ENCODE results near the gene POLD3. TPM values are rescaled to one million over a fixed set of nuclear protein-coding genes. Genes with fewer than 3 reads are reported as not detected.

The POLD3 gene
- total RNA-seq, 2 donors from 2014 or later: 46.0 to 54.3 TPM

DNA sequence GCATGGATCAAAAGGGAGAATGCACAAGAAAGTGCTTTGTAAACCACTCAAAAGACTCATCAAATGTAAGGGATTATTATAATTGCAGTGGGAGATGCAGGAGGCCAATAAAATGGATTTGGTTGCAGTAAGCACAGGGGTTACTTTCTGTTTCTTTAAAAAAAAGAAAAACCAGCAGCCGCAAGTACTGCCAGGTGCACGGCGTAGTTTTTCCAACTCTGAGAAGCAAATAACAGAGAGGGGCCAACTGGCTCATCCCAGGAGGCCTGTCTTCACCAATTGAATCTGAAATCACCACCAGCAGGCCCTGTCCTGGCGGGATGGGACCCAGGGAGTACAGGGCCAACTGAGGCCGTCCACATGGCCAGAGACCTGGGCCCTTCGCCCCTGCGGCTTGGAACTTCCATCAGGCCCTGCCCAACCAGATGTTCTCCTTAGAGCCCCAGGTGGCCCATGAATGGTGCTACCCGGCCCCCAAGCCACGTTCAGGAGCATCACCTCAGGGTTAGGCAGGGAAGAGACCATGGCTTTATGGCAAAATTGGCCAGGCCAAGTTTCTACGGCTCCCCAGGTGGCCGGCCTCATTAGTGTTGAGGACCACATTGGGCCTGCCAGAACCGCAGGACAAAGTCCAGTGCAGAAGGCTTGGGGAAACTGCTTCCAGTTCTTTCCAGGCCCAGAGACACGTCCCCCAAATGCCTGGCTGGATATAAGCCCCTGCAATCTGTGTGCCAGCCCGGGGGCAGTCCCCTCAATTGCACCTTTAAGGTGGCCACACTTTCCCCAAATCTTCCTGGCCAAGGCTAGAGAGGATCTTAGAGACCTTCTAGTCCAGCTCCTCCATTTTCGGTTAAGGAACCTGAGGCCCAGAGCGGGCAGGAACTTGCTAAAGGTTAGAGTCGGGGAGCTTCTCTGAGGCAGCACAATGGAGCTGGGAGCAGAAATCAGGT, 77.1 kb downstream of the POLD3 start:
- Mint-ChIP-seq H3K4me3 (no peak overlapping the region), H3K27me3 (no peaks in the 10 kb centered on the region), H3K4me1 (no peaks in the 10 kb centered on the region), H3K9me3 (no peaks in the 10 kb centered on the region), H3K36me3 (ENCODE audit: low read depth) (no peaks in the 10 kb centered on the region), H3K27ac (no peak overlapping the region)
- no peak for ATAC-seq (replicated peaks)

GRCh38 chr11:74670171-74670570, 77.8 kb downstream of the POLD3 start:
- ATAC-seq (replicated peaks): no peak
- H3K9me3 Mint-ChIP-seq: no peaks in the 10 kb centered on the region
- no peak overlapping the region for H3K27ac Mint-ChIP-seq
- H3K4me3 Mint-ChIP-seq: no peak overlapping the region
- no peaks in the 10 kb centered on the region for H3K27me3 Mint-ChIP-seq
- no peaks in the 10 kb centered on the region for H3K4me1 Mint-ChIP-seq
- H3K36me3 Mint-ChIP-seq (ENCODE audit: low read depth): no peaks in the 10 kb centered on the region

- no peak for ATAC-seq (replicated peaks)
- Mint-ChIP-seq H3K36me3 (ENCODE audit: low read depth) (no peaks in the 10 kb centered on the region), H3K9me3 (no peaks in the 10 kb centered on the region), H3K4me3 (no peak overlapping the region), H3K4me1 (no peaks in the 10 kb centered on the region), H3K27me3 (no peaks in the 10 kb centered on the region), H3K27ac (no peak overlapping the region)
These were observed 79.3 kb downstream of the POLD3 start for GRCh38 chr11:74671520-74672196.

GRCh38 chr11:74672332-74672955, 80.1 kb downstream of the POLD3 start:
- no peaks in the 10 kb centered on the region for H3K27me3 Mint-ChIP-seq
- H3K4me3 Mint-ChIP-seq: no peak overlapping the region
- H3K4me1 Mint-ChIP-seq: no peaks in the 10 kb centered on the region
- no peaks in the 10 kb centered on the region for H3K9me3 Mint-ChIP-seq
- no peak for ATAC-seq (replicated peaks)
- H3K36me3 Mint-ChIP-seq (ENCODE audit: low read depth): no peaks in the 10 kb centered on the region
- no peak overlapping the region for H3K27ac Mint-ChIP-seq

GRCh38 chr11:74672956-74673692, 80.7 kb downstream of the POLD3 start:
- ATAC-seq (replicated peaks): no peak
- H3K36me3 Mint-ChIP-seq (ENCODE audit: low read depth): no peaks in the 10 kb centered on the region
- no peaks in the 10 kb centered on the region for H3K9me3 Mint-ChIP-seq
- H3K27me3 Mint-ChIP-seq: no peaks in the 10 kb centered on the region
- no peak overlapping the region for H3K27ac Mint-ChIP-seq
- no peaks in the 10 kb centered on the region for H3K4me1 Mint-ChIP-seq
- no peak overlapping the region for H3K4me3 Mint-ChIP-seq

- H3K27me3 Mint-ChIP-seq: no peaks in the 10 kb centered on the region
- H3K27ac Mint-ChIP-seq: no peak overlapping the region
- H3K4me1 Mint-ChIP-seq: no peaks in the 10 kb centered on the region
- no peak overlapping the region for H3K4me3 Mint-ChIP-seq
- H3K36me3 Mint-ChIP-seq (ENCODE audit: low read depth): no peaks in the 10 kb centered on the region
- no peak for ATAC-seq (replicated peaks)
- H3K9me3 Mint-ChIP-seq: no peaks in the 10 kb centered on the region
These were observed 81.4 kb downstream of the POLD3 start for GRCh38 chr11:74673693-74674360.

- Mint-ChIP-seq H3K27me3 (no peaks in the 10 kb centered on the region), H3K4me1 (no peaks in the 10 kb centered on the region)
- no peak for ATAC-seq (replicated peaks)
These were observed 83.4 kb downstream of the POLD3 start for GRCh38 chr11:74675761-74676160.

GRCh38 chr11:74676596-74676995, 84.2 kb downstream of the POLD3 start:
- H3K4me1 Mint-ChIP-seq: no peaks in the 10 kb centered on the region
- no peak overlapping the region for H3K4me3 Mint-ChIP-seq
- no peaks in the 10 kb centered on the region for H3K36me3 Mint-ChIP-seq (ENCODE audit: low read depth)
- H3K27me3 Mint-ChIP-seq: peaks cover 2% of the 10 kb centered on the region
- ATAC-seq (replicated peaks): no peak
- no peaks in the 10 kb centered on the region for H3K9me3 Mint-ChIP-seq
- no peak overlapping the region for H3K27ac Mint-ChIP-seq

More at GRCh38 chr11:74675761-74676160, 83.4 kb downstream of the POLD3 start:
- H3K9me3 Mint-ChIP-seq: no peaks in the 10 kb centered on the region
- H3K4me3 Mint-ChIP-seq: no peak overlapping the region
- H3K27ac Mint-ChIP-seq: no peak overlapping the region
- no peaks in the 10 kb centered on the region for H3K36me3 Mint-ChIP-seq (ENCODE audit: low read depth)

- no peaks in the 10 kb centered on the region for H3K4me1 Mint-ChIP-seq
- no peak overlapping the region for H3K4me3 Mint-ChIP-seq
- no peak overlapping the region for H3K27ac Mint-ChIP-seq
- no peaks in the 10 kb centered on the region for H3K9me3 Mint-ChIP-seq
- peaks cover 4% of the 10 kb centered on the region for H3K27me3 Mint-ChIP-seq
- ATAC-seq (replicated peaks): no peak
- no peaks in the 10 kb centered on the region for H3K36me3 Mint-ChIP-seq (ENCODE audit: low read depth)
These were observed 84.7 kb downstream of the POLD3 start for GRCh38 chr11:74677131-74677530.

- Mint-ChIP-seq H3K36me3 (ENCODE audit: low read depth) (no peaks in the 10 kb centered on the region), H3K4me3 (no peak overlapping the region), H3K4me1 (no peaks in the 10 kb centered on the region), H3K9me3 (no peaks in the 10 kb centered on the region), H3K27me3 (peaks cover 11% of the 10 kb centered on the region), H3K27ac (no peak overlapping the region)
- ATAC-seq (replicated peaks): no peak
These were observed 85.7 kb downstream of the POLD3 start for GRCh38 chr11:74678041-74678440.

- ATAC-seq (replicated peaks): no peak
- Mint-ChIP-seq H3K27ac (no peak overlapping the region), H3K4me1 (no peaks in the 10 kb centered on the region), H3K27me3 (peaks cover 12% of the 10 kb centered on the region), H3K36me3 (ENCODE audit: low read depth) (no peaks in the 10 kb centered on the region), H3K4me3 (no peak overlapping the region), H3K9me3 (no peaks in the 10 kb centered on the region)
These were observed 86.5 kb downstream of the POLD3 start for GRCh38 chr11:74678591-74679512.

GRCh38 chr11:74679513-74679865, 87.1 kb downstream of the POLD3 start:
- no peaks in the 10 kb centered on the region for H3K36me3 Mint-ChIP-seq (ENCODE audit: low read depth)

DNA sequence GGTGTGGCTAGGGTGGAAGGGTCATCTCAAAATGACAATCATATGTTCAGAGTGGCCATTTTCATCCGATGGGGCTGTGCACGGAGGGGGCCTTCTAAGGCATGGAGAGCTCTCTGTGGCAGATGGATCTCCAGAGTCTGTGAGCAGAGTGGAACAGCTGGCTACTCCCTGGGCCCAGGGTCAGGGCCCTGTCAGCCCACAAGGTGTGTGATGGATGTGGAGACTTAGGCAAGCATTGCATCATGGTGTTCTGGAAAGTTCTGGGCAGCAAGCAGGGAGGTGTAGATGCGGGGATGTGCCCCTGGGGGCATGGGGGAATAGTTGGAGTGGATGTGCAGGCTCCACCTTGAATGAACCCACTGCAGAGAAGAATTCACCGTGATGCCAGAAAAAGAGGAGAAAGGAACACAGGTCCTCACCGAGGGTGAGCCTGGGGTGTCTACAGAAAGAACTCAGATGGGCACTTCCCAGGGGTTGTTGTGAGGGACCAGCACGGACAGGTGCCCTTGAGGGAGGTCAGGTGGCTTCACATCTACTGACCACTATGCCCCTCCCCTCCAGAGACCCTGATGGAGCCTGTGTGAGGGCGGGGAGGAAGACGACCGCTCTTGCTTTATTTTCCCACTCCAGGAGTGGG, 87.8 kb downstream of the POLD3 start:
- no peaks in the 10 kb centered on the region for H3K4me1 Mint-ChIP-seq
- no peaks in the 10 kb centered on the region for H3K36me3 Mint-ChIP-seq (ENCODE audit: low read depth)
- no peak overlapping the region for H3K27ac Mint-ChIP-seq
- H3K9me3 Mint-ChIP-seq: no peaks in the 10 kb centered on the region
- no peak for ATAC-seq (replicated peaks)
- H3K27me3 Mint-ChIP-seq: peaks cover 15% of the 10 kb centered on the region
- no peak overlapping the region for H3K4me3 Mint-ChIP-seq

More at GRCh38 chr11:74679513-74679865, 87.1 kb downstream of the POLD3 start:
- Mint-ChIP-seq H3K4me1 (no peaks in the 10 kb centered on the region), H3K9me3 (no peaks in the 10 kb centered on the region), H3K27ac (no peak overlapping the region), H3K27me3 (peaks cover 12% of the 10 kb centered on the region), H3K4me3 (no peak overlapping the region)
- no peak for ATAC-seq (replicated peaks)
